Eye (tissue), 1 donor: ENCODE results near the gene SV2B.

Source experiments
- DNase-seq: peaks from one replicate; pipeline ENCODE4 v3.0.0-alpha.2; 2015

The SV2B gene

GRCh38 chr15:91193378-91193720, 93.3 kb downstream of the SV2B start:
- DNase-seq, result no peak

GRCh38 chr15:91196127-91196526, 96.1 kb downstream of the SV2B start:
- no peak for DNase-seq

- DNase-seq, result no peak
Measured at GRCh38 chr15:91196768-91197167, 96.7 kb downstream of the SV2B start.

GRCh38 chr15:91199511-91199910, 99.5 kb downstream of the SV2B start:
- DNase-seq, result no peak

- no peak for DNase-seq
Measured at GRCh38 chr15:91200101-91200754, 100.2 kb downstream of the SV2B start.

- DNase-seq, result no peak
Measured at GRCh38 chr15:91202510-91203102, 102.5 kb downstream of the SV2B start.

- DNase-seq, result no peak
Measured at GRCh38 chr15:91203619-91204203, 103.7 kb downstream of the SV2B start.

- DNase-seq, result no peak
Measured at GRCh38 chr15:91208371-91208770, 108.3 kb downstream of the SV2B start.

- DNase-seq, result no peak
Measured at GRCh38 chr15:91209318-91209717, 109.3 kb downstream of the SV2B start.

- DNase-seq, result no peak
Measured at GRCh38 chr15:91209726-91210125, 109.7 kb downstream of the SV2B start.

- DNase-seq, result no peak
Measured at GRCh38 chr15:91214675-91215590, 114.9 kb downstream of the SV2B start.

- DNase-seq, result no peak
Measured at GRCh38 chr15:91216000-91216399, 115.9 kb downstream of the SV2B start.

- no peak for DNase-seq
Measured at GRCh38 chr15:91219206-91219605, 119.1 kb downstream of the SV2B start.

GRCh38 chr15:91222052-91222451, 122.0 kb downstream of the SV2B start:
- no peak for DNase-seq

GRCh38 chr15:91223863-91224262, 123.8 kb downstream of the SV2B start:
- DNase-seq, result no peak

- peak; percentile 87 for DNase-seq
Measured at GRCh38 chr15:91224755-91225380, 124.8 kb downstream of the SV2B start.

GRCh38 chr15:91225741-91226140, 125.7 kb downstream of the SV2B start:
- DNase-seq, result no peak

GRCh38 chr15:91227117-91227516, 127.1 kb downstream of the SV2B start:
- DNase-seq, result peak; percentile 30

- no peak for DNase-seq
Measured at GRCh38 chr15:91227766-91228165, 127.7 kb downstream of the SV2B start.

GRCh38 chr15:91228383-91228782, 128.3 kb downstream of the SV2B start:
- no peak for DNase-seq

GRCh38 chr15:91228890-91229289, 128.8 kb downstream of the SV2B start:
- no peak for DNase-seq

GRCh38 chr15:91231703-91232102, 131.6 kb downstream of the SV2B start:
- no peak for DNase-seq

GRCh38 chr15:91234759-91235158, 134.7 kb downstream of the SV2B start:
- no peak for DNase-seq
